AG04449 (cell line): ENCODE measurements around the gene KRTAP10-5.
"Not testable (repeated sequence)": the region's sequence is repeated elsewhere in the genome, so short reads cannot be mapped to it uniquely, and the experiment has no call there.

Source experiments
- CTCF ChIA-PET: fragments of 350-600 bp; formaldehyde crosslinking; extraction: SDS; loops from one replicate; lab custom pipeline; 2021; ENCODE audit warnings: antibody characterized with exemption; lab: Yijun Ruan, JAX
- POLR2A ChIA-PET: fragments of 400-600, 350-600 bp; formaldehyde crosslinking; extraction: SDS; loops from one replicate; lab custom pipeline; 2020; ENCODE audit warnings: antibody characterized with exemption, inconsistent platforms; lab: Yijun Ruan, JAX
- DNase-seq: peaks from one replicate; pipeline ENCODE4 v3.0.0-alpha.2; 2010; ENCODE audit warnings: low read depth, low spot score
- H3K4me3 ChIP-seq: 2 replicates; pipeline ENCODE4 v1.5.1; 2011; ENCODE audit warnings: low read depth, mild to moderate bottlenecking, control low read depth, low read length
- CTCF ChIP-seq: IDR thresholded peaks from one replicate; pipeline ENCODE4 v1.5.1; 2011; ENCODE audit warnings: mild to moderate bottlenecking, moderate library complexity, low read length, control low read depth, inconsistent platforms; ENCODE audit not compliant: insufficient read depth; ENCODE audit errors: missing control alignments

The KRTAP10-5 gene

GRCh38 chr21:44603109-44603875, 22.9 kb upstream of the KRTAP10-5 start:
- H3K4me3 ChIP-seq = no peak overlapping the region
- no peak for DNase-seq
- POLR2A ChIA-PET = no interaction called here
- CTCF ChIA-PET = no interaction called here
- no peak for TF ChIP-seq CTCF

- CTCF ChIA-PET = no interaction called here
- TF ChIP-seq CTCF = no peak
- POLR2A ChIA-PET = no interaction called here
- DNase-seq = no peak
- H3K4me3 ChIP-seq = no peak overlapping the region
Observed at GRCh38 chr21:44602463-44602850, 22.1 kb upstream of the KRTAP10-5 start.

GRCh38 chr21:44601596-44602462, 21.4 kb upstream of the KRTAP10-5 start:
- DNase-seq = no peak
- ChIA-PET POLR2A (no interaction called here), CTCF (no interaction called here)
- H3K4me3 ChIP-seq = no peak overlapping the region
- no peak for TF ChIP-seq CTCF

- H3K4me3 ChIP-seq, POLR2A ChIA-PET, DNase-seq, CTCF ChIA-PET: not testable (repeated sequence)
Observed at GRCh38 chr21:44601091-44601490, 20.7 kb upstream of the KRTAP10-5 start.

GRCh38 chr21:44600118-44600978, 19.9 kb upstream of the KRTAP10-5 start, which contains the start of gene KRTAP10-7:
KRTAP10-7 (plus strand) TSS chr21:44600597; CDS start chr21:44600622, 25 bp downstream.
- H3K4me3 ChIP-seq, DNase-seq, CTCF ChIA-PET, POLR2A ChIA-PET: not testable (repeated sequence)

- DNase-seq = no peak
- ChIA-PET CTCF (no interaction called here), POLR2A (no interaction called here)
- TF ChIP-seq CTCF = no peak
- no peak overlapping the region for H3K4me3 ChIP-seq
Observed at GRCh38 chr21:44599264-44600029, 19.0 kb upstream of the KRTAP10-5 start.
